ENCODE data around the gene UBASH3B. TPM values are rescaled to one million over a fixed set of nuclear protein-coding genes. Genes with fewer than 3 reads are reported as not detected.

Gene UBASH3B
- total and polyA plus RNA-seq, 2 of the 13 experiments (the other 11 are each of a cell fraction or from before 2014, with no cell fraction given), result 4.4 to 7.6 TPM

- Histone ChIP-seq H3K4me1 (ENCODE audit: insufficient read depth, low read length) (no peaks in the 10 kb centered on the region), H3K9ac (ENCODE audit: insufficient read depth, low read depth, low read length) (no peak overlapping the region), H3K9me3 (ENCODE audit: low read length) (no peaks in the 10 kb centered on the region), H4K20me1 (ENCODE audit: insufficient read depth, low read length) (no peaks in the 10 kb centered on the region), H2AFZ (ENCODE audit: low read length) (no peak overlapping the region), H3K27me3 (ENCODE audit: control insufficient read depth in 1 of 2, insufficient read depth in 2 of 2, low read length in 2 of 2) (no peaks in the 10 kb centered on the region), H3K27ac (ENCODE audit: extremely low read length, insufficient read depth, low read length) (no peak overlapping the region), H3K4me2 (ENCODE audit: low read depth, low read length) (no peak overlapping the region), H3K79me2 (ENCODE audit: insufficient read depth, low read length) (no peaks in the 10 kb centered on the region), H3K36me3 (replicated peaks in 1 of 2; ENCODE audit: control insufficient read depth in 1 of 2, insufficient read depth in 2 of 2, low read length in 2 of 2) (no peaks in the 10 kb centered on the region), H3K4me3 (replicated peaks in 1 of 3; ENCODE audit: insufficient read depth in 1 of 3, low read depth in 2 of 3, low read length in 3 of 3) (no peak overlapping the region)
- in situ Hi-C loops (cut with HindIII; ENCODE audit: extremely low pct_ligation_motif_present, low pct_unique_long_range_greater_than_20kb), result no loop called here
- FAIRE-seq, result no peak
- ChIA-PET CTCF (ENCODE audit: low intra/inter-chr PET ratio, low total read pairs) (no interaction called here), POLR2A (no interaction called here)
- DNase-seq (ENCODE audit: low spot score), result no peak
- WGBS (ENCODE audit: low lambda C conversion rate), result 11% methylated on average over 8 of the region's 8 CpGs
- BruUV-seq (replicated peaks), result no TSS peak
- ATAC-seq, result no peak
- intact Hi-C loops (cut with micrococcal nuclease; ENCODE audit: unreplicated experiment), result no loop called here
- TF ChIP-seq ZNF33B (CRISPR knock-in tag; IDR thresholded peaks at IDR 0.05) (no peak), HNF1A (IDR thresholded peaks at IDR 0.05; ENCODE audit: low read depth) (no peak), HNF1A (CRISPR knock-in tag; IDR thresholded peaks at IDR 0.05; ENCODE audit: borderline replicate concordance) (no peak), BORCS8-MEF2B (CRISPR knock-in tag; IDR thresholded peaks at IDR 0.05) (no peak), SNAPC2 (CRISPR knock-in tag; IDR thresholded peaks at IDR 0.05) (no peak), KIAA2018 (CRISPR knock-in tag; IDR thresholded peaks at IDR 0.05; ENCODE audit: borderline replicate concordance) (no peak)
Measured at GRCh38 chr11:122816761-122817520, 161.4 kb downstream of the UBASH3B start.

Measured in HepG2 (cell line).